IPS-18a (cell line): ENCODE data around the gene DLGAP1.

Experiments
- H3K27ac ChIP-seq: one replicate; pipeline ENCODE4 v1.5.1; 2013; ENCODE audit warnings: low read length
- H3K27me3 ChIP-seq: one replicate; pipeline ENCODE4 v1.6.1; 2013; ENCODE audit warnings: mild to moderate bottlenecking, low read length; ENCODE audit not compliant: control insufficient read depth, insufficient read depth
- H3K36me3 ChIP-seq: one replicate; pipeline ENCODE4 v1.6.1; 2013; ENCODE audit warnings: low read depth, low read length; ENCODE audit not compliant: control insufficient read depth
- H3K4me1 ChIP-seq: one replicate; pipeline ENCODE4 v1.6.1; 2013; ENCODE audit warnings: low read depth, low read length; ENCODE audit not compliant: control insufficient read depth
- H3K4me3 ChIP-seq: one replicate; pipeline ENCODE4 v1.5.1; 2013; ENCODE audit warnings: low read length
- H3K9ac ChIP-seq: one replicate; pipeline ENCODE4 v1.6.1; 2013; ENCODE audit warnings: mild to moderate bottlenecking, low read length, moderate library complexity
- H3K9me3 ChIP-seq: one replicate; pipeline ENCODE4 v1.6.1; 2013; ENCODE audit warnings: low read depth, low read length; ENCODE audit not compliant: control insufficient read depth

Gene DLGAP1

GRCh38 chr18:3720159-3720558 lies 734.9 kb downstream of the DLGAP1 start:
- Histone ChIP-seq H3K27ac (no peak overlapping the region), H3K9me3 (no peaks in the 10 kb centered on the region), H3K36me3 (no peaks in the 10 kb centered on the region), H3K27me3 (no peaks in the 10 kb centered on the region), H3K9ac (no peak overlapping the region), H3K4me1 (peaks cover 26% of the 10 kb centered on the region), H3K4me3 (no peak overlapping the region)

GRCh38 chr18:3717376-3718025 lies 737.6 kb downstream of the DLGAP1 start:
- Histone ChIP-seq H3K9me3 (no peaks in the 10 kb centered on the region), H3K9ac (no peak overlapping the region), H3K27ac (no peak overlapping the region), H3K4me3 (no peak overlapping the region), H3K4me1 (peaks cover 17% of the 10 kb centered on the region), H3K36me3 (no peaks in the 10 kb centered on the region), H3K27me3 (no peaks in the 10 kb centered on the region)

- Histone ChIP-seq H3K36me3 (no peaks in the 10 kb centered on the region), H3K9me3 (no peaks in the 10 kb centered on the region), H3K4me1 (peaks cover 4% of the 10 kb centered on the region), H3K9ac (no peak overlapping the region), H3K4me3 (no peak overlapping the region), H3K27ac (no peak overlapping the region), H3K27me3 (no peaks in the 10 kb centered on the region)
Measured at GRCh38 chr18:3716116-3716660, 738.9 kb downstream of the DLGAP1 start.

- Histone ChIP-seq H3K4me1 (no peaks in the 10 kb centered on the region), H3K4me3 (no peak overlapping the region), H3K9ac (no peak overlapping the region), H3K36me3 (no peaks in the 10 kb centered on the region), H3K9me3 (no peaks in the 10 kb centered on the region), H3K27ac (no peak overlapping the region), H3K27me3 (no peaks in the 10 kb centered on the region)
Measured at GRCh38 chr18:3715231-3716080, 739.7 kb downstream of the DLGAP1 start.

GRCh38 chr18:3713708-3714107 lies 741.4 kb downstream of the DLGAP1 start:
- no peaks in the 10 kb centered on the region for H3K4me1 ChIP-seq

DNA sequence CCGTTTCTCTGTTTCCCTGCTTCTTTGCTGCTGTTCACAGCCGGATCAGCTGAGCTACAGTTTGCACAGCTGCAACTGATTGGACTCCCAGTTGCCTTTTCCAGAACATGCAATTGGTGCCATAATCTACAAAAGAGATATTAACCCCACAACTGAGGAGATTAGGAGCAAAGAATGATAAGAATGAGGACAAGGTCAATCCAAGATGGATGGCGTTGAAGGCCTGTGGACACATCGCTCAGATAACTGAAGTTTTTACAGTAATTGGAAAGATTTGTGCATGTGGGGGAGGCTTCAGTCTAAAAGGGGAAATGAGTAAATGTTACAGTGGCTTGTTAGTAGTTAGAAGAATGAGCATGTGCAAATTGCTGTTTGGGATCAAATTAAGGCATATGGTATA lies 741.9 kb downstream of the DLGAP1 start:
- Histone ChIP-seq H3K4me3 (no peak overlapping the region), H3K9ac (no peak overlapping the region), H3K27me3 (no peaks in the 10 kb centered on the region), H3K27ac (no peak overlapping the region), H3K4me1 (no peaks in the 10 kb centered on the region), H3K9me3 (no peaks in the 10 kb centered on the region), H3K36me3 (no peaks in the 10 kb centered on the region)

More at GRCh38 chr18:3713708-3714107, 741.4 kb downstream of the DLGAP1 start:
- no peaks in the 10 kb centered on the region for H3K9me3 ChIP-seq
- no peak overlapping the region for H3K4me3 ChIP-seq
- H3K27me3 ChIP-seq: no peaks in the 10 kb centered on the region
- no peaks in the 10 kb centered on the region for H3K36me3 ChIP-seq
- H3K27ac ChIP-seq: no peak overlapping the region
- no peak overlapping the region for H3K9ac ChIP-seq

GRCh38 chr18:3712491-3712890 lies 742.6 kb downstream of the DLGAP1 start:
- H3K27ac ChIP-seq: no peak overlapping the region
- no peaks in the 10 kb centered on the region for H3K27me3 ChIP-seq
- H3K4me1 ChIP-seq: no peaks in the 10 kb centered on the region
- H3K36me3 ChIP-seq: no peaks in the 10 kb centered on the region
- no peaks in the 10 kb centered on the region for H3K9me3 ChIP-seq
- no peak overlapping the region for H3K9ac ChIP-seq
- no peak overlapping the region for H3K4me3 ChIP-seq

GRCh38 chr18:3710712-3711301 lies 744.3 kb downstream of the DLGAP1 start:
- Histone ChIP-seq H3K4me1 (no peaks in the 10 kb centered on the region), H3K27ac (no peak overlapping the region), H3K9me3 (no peaks in the 10 kb centered on the region), H3K36me3 (no peaks in the 10 kb centered on the region), H3K9ac (no peak overlapping the region), H3K27me3 (no peaks in the 10 kb centered on the region), H3K4me3 (no peak overlapping the region)

DNA sequence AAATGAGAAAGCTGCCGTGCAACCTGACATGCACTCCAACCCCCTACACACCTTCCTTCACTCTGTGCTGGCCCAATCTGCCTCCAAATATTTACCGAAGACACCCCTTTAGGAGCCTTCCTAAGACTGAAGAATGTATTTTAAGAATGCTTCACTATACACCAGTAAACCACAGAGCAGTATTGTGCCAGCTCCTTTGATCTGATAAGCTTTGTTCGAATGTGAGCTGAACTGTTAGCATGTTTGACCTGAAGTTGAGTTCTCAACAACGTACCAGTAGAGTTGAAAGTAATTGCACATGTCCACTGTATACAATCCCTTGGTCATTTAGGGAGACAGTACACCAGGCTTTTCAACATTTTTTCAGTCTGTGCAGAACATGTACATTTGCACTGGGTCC lies 745.9 kb downstream of the DLGAP1 start:
- Histone ChIP-seq H3K27me3 (no peaks in the 10 kb centered on the region), H3K9ac (no peak overlapping the region), H3K4me1 (no peaks in the 10 kb centered on the region), H3K36me3 (no peaks in the 10 kb centered on the region), H3K27ac (no peak overlapping the region), H3K9me3 (no peaks in the 10 kb centered on the region), H3K4me3 (no peak overlapping the region)

GRCh38 chr18:3706279-3707097 lies 748.6 kb downstream of the DLGAP1 start:
- Histone ChIP-seq H3K4me1 (no peaks in the 10 kb centered on the region), H3K9ac (no peak overlapping the region), H3K27ac (no peak overlapping the region), H3K27me3 (no peaks in the 10 kb centered on the region), H3K9me3 (no peaks in the 10 kb centered on the region), H3K36me3 (no peaks in the 10 kb centered on the region), H3K4me3 (no peak overlapping the region)
